Sigmoid colon (tissue), 4 donors: ENCODE measurements around the gene INCENP.

Experiments
- CTCF ChIP-seq, 4 experiments: fragments of 450-650 bp in 3 of 4; fragments of 200-600 bp in 1 of 4; IDR thresholded peaks; one replicate each; pipeline ENCODE4 v1.5.1; 2016 to 2019; ENCODE audit warnings: antibody characterized with exemption in 4 of 4, mild to moderate bottlenecking in 3 of 4, moderate library complexity in 2 of 4
- POLR2A ChIP-seq, 2 donors: fragments of 450-650 bp; IDR thresholded peaks; one replicate each; pipeline ENCODE4 v1.6.1; 2016; ENCODE audit warnings: antibody characterized with exemption in 2 of 2, mild to moderate bottlenecking in 2 of 2, moderate library complexity in 2 of 2
- POLR2AphosphoS5 ChIP-seq, 4 donors: sonication (generic); formaldehyde crosslinking; IDR thresholded peaks; one replicate each; pipeline ENCODE4 v1.6.1; 2017; ENCODE audit warnings: antibody characterized with exemption in 4 of 4

GRCh38 chr11:62166371-62166770 is 42.6 kb downstream of the INCENP start:
- no peak for TF ChIP-seq POLR2A (IDR thresholded peaks at IDR 0.05)
- TF ChIP-seq CTCF (IDR thresholded peaks at IDR 0.05): no peak
- TF ChIP-seq POLR2AphosphoS5 (IDR thresholded peaks at IDR 0.05): no peak
